ENCODE measurements around the gene LEAP2. TPM values are rescaled to one million over a fixed set of nuclear protein-coding genes. Genes with fewer than 3 reads are reported as not detected.

Gene LEAP2
- polyA plus RNA-seq, 1 donor from 2014 or later = 1.6 TPM

DNA sequence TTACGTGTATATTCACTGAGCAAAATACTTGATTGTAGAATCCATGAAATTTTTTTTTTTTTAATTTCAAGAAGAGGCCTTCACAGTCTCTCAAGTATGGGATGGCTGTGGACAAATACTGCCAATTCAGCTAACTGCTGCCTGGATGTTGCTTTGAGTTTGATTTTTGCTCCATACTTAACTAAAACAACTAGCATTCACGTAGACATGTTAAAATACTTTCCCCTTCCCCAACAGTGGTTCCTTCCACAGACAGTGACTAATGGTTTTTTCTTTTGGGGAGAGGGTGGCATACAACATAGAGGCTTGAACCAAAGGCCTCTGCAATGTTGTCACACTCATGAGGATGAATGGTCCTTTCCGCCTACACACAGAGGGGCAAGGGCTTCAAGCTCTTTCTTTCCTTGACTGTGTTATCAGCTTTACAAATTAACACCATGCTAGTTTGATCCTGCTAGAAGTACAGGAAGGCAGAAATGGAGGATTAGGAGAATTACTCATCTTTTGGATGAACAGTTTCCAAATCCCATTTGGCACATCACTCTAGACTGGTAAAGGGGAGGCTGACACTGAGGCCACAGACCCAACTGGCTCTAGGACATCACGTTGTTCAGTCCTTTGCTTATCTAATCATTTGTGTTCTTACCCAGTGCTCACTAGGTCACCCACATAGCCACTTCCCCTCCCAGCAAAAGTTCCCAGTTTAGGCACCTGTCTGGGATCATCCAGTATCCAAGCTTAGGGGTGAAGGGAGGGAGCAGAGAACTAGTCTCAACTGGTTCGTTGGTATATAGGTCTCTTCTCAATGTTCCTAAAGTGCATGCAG lies 1.8 kb upstream of the LEAP2 start:
- H3K9me3 ChIP-seq (ENCODE audit: low read length) = no peaks in the 10 kb centered on the region
- H4K20me1 ChIP-seq (ENCODE audit: insufficient read depth) = no peaks in the 10 kb centered on the region
- peaks cover 13% of the 10 kb centered on the region for H3K36me3 ChIP-seq (ENCODE audit: insufficient read depth, low read length)
- no peak overlapping the region for H3K9ac ChIP-seq (ENCODE audit: low read length)
- H3K27me3 ChIP-seq (ENCODE audit: insufficient read depth, low read depth, low read length) = no peaks in the 10 kb centered on the region
- H3K4me3 ChIP-seq (ENCODE audit: low read length) = no peak overlapping the region
- no peak overlapping the region for H3K4me2 ChIP-seq (ENCODE audit: low read length)
- H3K79me2 ChIP-seq (replicated peaks; ENCODE audit: insufficient read depth, low read length) = peaks cover 11% of the 10 kb centered on the region
- peak; percentile 7 for TF ChIP-seq POLR2AphosphoS5 (IDR thresholded peaks at IDR 0.05)
- no peak for TF ChIP-seq CTCF (IDR thresholded peaks at IDR 0.05; ENCODE audit: poor library complexity, severe bottlenecking)
- no peaks in the 10 kb centered on the region for H3F3A ChIP-seq (ENCODE audit: insufficient read depth, low read length, poor library complexity, severe bottlenecking)
- H3K9me2 ChIP-seq (ENCODE audit: insufficient read depth, low read length) = no peaks in the 10 kb centered on the region
- no peak overlapping the region for H3K27ac ChIP-seq (ENCODE audit: low read length)
- H2AFZ ChIP-seq (ENCODE audit: low read depth, low read length) = no peak overlapping the region

- no peak overlapping the region for H3K27ac ChIP-seq (ENCODE audit: low read length)
- peaks cover 13% of the 10 kb centered on the region for H3K36me3 ChIP-seq (ENCODE audit: insufficient read depth, low read length)
- no peak for TF ChIP-seq RAD21 (conservative IDR thresholded peaks at IDR 0.05)
- no peak for TF ChIP-seq TAF1 (IDR thresholded peaks at IDR 0.05; ENCODE audit: low read depth)
- TF ChIP-seq, protein P1, sequence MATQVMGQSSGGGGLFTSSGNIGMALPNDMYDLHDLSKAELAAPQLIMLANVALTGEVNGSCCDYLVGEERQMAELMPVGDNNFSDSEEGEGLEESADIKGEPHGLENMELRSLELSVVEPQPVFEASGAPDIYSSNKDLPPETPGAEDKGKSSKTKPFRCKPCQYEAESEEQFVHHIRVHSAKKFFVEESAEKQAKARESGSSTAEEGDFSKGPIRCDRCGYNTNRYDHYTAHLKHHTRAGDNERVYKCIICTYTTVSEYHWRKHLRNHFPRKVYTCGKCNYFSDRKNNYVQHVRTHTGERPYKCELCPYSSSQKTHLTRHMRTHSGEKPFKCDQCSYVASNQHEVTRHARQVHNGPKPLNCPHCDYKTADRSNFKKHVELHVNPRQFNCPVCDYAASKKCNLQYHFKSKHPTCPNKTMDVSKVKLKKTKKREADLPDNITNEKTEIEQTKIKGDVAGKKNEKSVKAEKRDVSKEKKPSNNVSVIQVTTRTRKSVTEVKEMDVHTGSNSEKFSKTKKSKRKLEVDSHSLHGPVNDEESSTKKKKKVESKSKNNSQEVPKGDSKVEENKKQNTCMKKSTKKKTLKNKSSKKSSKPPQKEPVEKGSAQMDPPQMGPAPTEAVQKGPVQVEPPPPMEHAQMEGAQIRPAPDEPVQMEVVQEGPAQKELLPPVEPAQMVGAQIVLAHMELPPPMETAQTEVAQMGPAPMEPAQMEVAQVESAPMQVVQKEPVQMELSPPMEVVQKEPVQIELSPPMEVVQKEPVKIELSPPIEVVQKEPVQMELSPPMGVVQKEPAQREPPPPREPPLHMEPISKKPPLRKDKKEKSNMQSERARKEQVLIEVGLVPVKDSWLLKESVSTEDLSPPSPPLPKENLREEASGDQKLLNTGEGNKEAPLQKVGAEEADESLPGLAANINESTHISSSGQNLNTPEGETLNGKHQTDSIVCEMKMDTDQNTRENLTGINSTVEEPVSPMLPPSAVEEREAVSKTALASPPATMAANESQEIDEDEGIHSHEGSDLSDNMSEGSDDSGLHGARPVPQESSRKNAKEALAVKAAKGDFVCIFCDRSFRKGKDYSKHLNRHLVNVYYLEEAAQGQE (IDR thresholded peaks at IDR 0.05; ENCODE audit: borderline replicate concordance) = no peak
- TF ChIP-seq SMC3 (conservative IDR thresholded peaks at IDR 0.05; ENCODE audit: poor library complexity) = no peak
These were observed 715 bp upstream of the LEAP2 start for GRCh38 chr5:132872788-132873118.

GRCh38 chr5:132873930-132874271 lies 433 bp downstream of the LEAP2 start:
- Histone ChIP-seq H3K9ac (ENCODE audit: low read length) (no peak overlapping the region), H3K4me3 (ENCODE audit: low read length) (no peak overlapping the region), H3K27me3 (ENCODE audit: insufficient read depth, low read depth, low read length) (no peaks in the 10 kb centered on the region), H3K27ac (ENCODE audit: low read length) (no peak overlapping the region), H3K9me3 (ENCODE audit: low read length) (no peaks in the 10 kb centered on the region), H3K4me2 (ENCODE audit: low read length) (no peak overlapping the region), H3K79me2 (replicated peaks; ENCODE audit: insufficient read depth, low read length) (no peaks in the 10 kb centered on the region), H4K20me1 (ENCODE audit: insufficient read depth) (no peaks in the 10 kb centered on the region), H3K9me2 (ENCODE audit: insufficient read depth, low read length) (no peaks in the 10 kb centered on the region), H3K36me3 (ENCODE audit: insufficient read depth, low read length) (peaks cover 7% of the 10 kb centered on the region), H3F3A (ENCODE audit: insufficient read depth, low read length, poor library complexity, severe bottlenecking) (no peaks in the 10 kb centered on the region), H2AFZ (ENCODE audit: low read depth, low read length) (no peak overlapping the region)
- TF ChIP-seq CTCF (IDR thresholded peaks at IDR 0.05; ENCODE audit: poor library complexity, severe bottlenecking) = no peak
- TF ChIP-seq TAF1 (IDR thresholded peaks at IDR 0.05; ENCODE audit: low read depth) = no peak
- TF ChIP-seq EZH2 (IDR thresholded peaks at IDR 0.05; ENCODE audit: borderline replicate concordance, insufficient read depth, low read length, poor library complexity, severe bottlenecking) = no peak
- TF ChIP-seq, protein P1 (IDR thresholded peaks at IDR 0.05; ENCODE audit: borderline replicate concordance) = no peak

More at GRCh38 chr5:132872788-132873118, 715 bp upstream of the LEAP2 start:
- Histone ChIP-seq H3K4me3 (ENCODE audit: low read length) (no peak overlapping the region), H3K79me2 (replicated peaks; ENCODE audit: insufficient read depth, low read length) (peaks cover 2% of the 10 kb centered on the region), H3K9me2 (ENCODE audit: insufficient read depth, low read length) (no peaks in the 10 kb centered on the region), H3K4me2 (ENCODE audit: low read length) (no peak overlapping the region), H4K20me1 (ENCODE audit: insufficient read depth) (no peaks in the 10 kb centered on the region), H2AFZ (ENCODE audit: low read depth, low read length) (no peak overlapping the region), H3K9me3 (ENCODE audit: low read length) (no peaks in the 10 kb centered on the region), H3K27me3 (ENCODE audit: insufficient read depth, low read depth, low read length) (no peaks in the 10 kb centered on the region), H3F3A (ENCODE audit: insufficient read depth, low read length, poor library complexity, severe bottlenecking) (no peaks in the 10 kb centered on the region), H3K9ac (ENCODE audit: low read length) (no peak overlapping the region)
